ENCODE measurements around the gene CFAP54.

Gene CFAP54

GRCh38 chr12:96510306-96510764 is 21.0 kb downstream of the CFAP54 start:
- no peak overlapping the region for H3K4me3 ChIP-seq (ENCODE audit: low read depth in 1 of 2, low read length in 2 of 2)
- no peak overlapping the region for H3K9ac ChIP-seq (ENCODE audit: low read depth in 1 of 2, low read length in 2 of 2)
- no peaks in the 10 kb centered on the region for H3K9me3 ChIP-seq (ENCODE audit: control insufficient read depth in 1 of 2, low read length in 2 of 2)
- H3K27me3 ChIP-seq (ENCODE audit: control insufficient read depth in 1 of 2, insufficient read depth in 2 of 2, low read length in 2 of 2) = no peaks in the 10 kb centered on the region
- H3K27ac ChIP-seq (ENCODE audit: low read depth, low read length) = no peak overlapping the region
- no peaks in the 10 kb centered on the region for H3K36me3 ChIP-seq (ENCODE audit: control insufficient read depth in 1 of 2, insufficient read depth in 2 of 2, low read length in 2 of 2)
- no peaks in the 10 kb centered on the region for H3K4me1 ChIP-seq (ENCODE audit: control insufficient read depth in 1 of 2, insufficient read depth in 2 of 2, low read length in 2 of 2)

GRCh38 chr12:96513166-96513565 is 23.8 kb downstream of the CFAP54 start:
- Histone ChIP-seq H3K9me3 (ENCODE audit: control insufficient read depth in 1 of 2, low read length in 2 of 2) (no peaks in the 10 kb centered on the region), H3K4me3 (ENCODE audit: low read depth in 1 of 2, low read length in 2 of 2) (no peak overlapping the region), H3K27me3 (ENCODE audit: control insufficient read depth in 1 of 2, insufficient read depth in 2 of 2, low read length in 2 of 2) (no peaks in the 10 kb centered on the region), H3K4me1 (ENCODE audit: control insufficient read depth in 1 of 2, insufficient read depth in 2 of 2, low read length in 2 of 2) (no peaks in the 10 kb centered on the region), H3K27ac (ENCODE audit: low read depth, low read length) (no peak overlapping the region), H3K9ac (ENCODE audit: low read depth in 1 of 2, low read length in 2 of 2) (no peak overlapping the region), H3K36me3 (ENCODE audit: control insufficient read depth in 1 of 2, insufficient read depth in 2 of 2, low read length in 2 of 2) (no peaks in the 10 kb centered on the region)

GRCh38 chr12:96513681-96514080 is 24.3 kb downstream of the CFAP54 start:
- Histone ChIP-seq H3K4me3 (ENCODE audit: low read depth in 1 of 2, low read length in 2 of 2) (no peak overlapping the region), H3K27me3 (ENCODE audit: control insufficient read depth in 1 of 2, insufficient read depth in 2 of 2, low read length in 2 of 2) (no peaks in the 10 kb centered on the region), H3K4me1 (ENCODE audit: control insufficient read depth in 1 of 2, insufficient read depth in 2 of 2, low read length in 2 of 2) (no peaks in the 10 kb centered on the region), H3K9me3 (ENCODE audit: control insufficient read depth in 1 of 2, low read length in 2 of 2) (no peaks in the 10 kb centered on the region), H3K36me3 (ENCODE audit: control insufficient read depth in 1 of 2, insufficient read depth in 2 of 2, low read length in 2 of 2) (no peaks in the 10 kb centered on the region), H3K9ac (ENCODE audit: low read depth in 1 of 2, low read length in 2 of 2) (no peak overlapping the region), H3K27ac (ENCODE audit: low read depth, low read length) (no peak overlapping the region)

DNA sequence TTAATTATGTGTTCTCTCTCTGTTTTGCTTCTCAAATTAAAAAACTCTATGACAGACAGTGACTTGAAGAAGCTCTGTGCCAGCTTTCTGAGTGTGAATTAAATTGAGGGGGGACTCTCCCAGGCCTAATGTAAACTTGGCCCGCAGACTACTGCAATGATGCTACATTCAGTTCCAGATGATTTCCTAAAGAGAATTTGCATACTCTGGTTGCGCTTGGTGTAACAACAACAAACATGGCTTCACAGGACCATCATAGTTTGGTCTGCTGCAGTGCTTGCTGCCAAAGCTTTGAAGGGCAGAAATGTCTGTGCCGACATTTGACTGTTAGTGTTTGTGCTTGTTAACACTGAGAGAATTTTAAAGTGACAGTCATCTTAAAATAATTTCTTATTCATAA is 25.0 kb downstream of the CFAP54 start:
- Histone ChIP-seq H3K27ac (ENCODE audit: low read depth, low read length) (no peak overlapping the region), H3K4me1 (ENCODE audit: control insufficient read depth in 1 of 2, insufficient read depth in 2 of 2, low read length in 2 of 2) (no peaks in the 10 kb centered on the region), H3K27me3 (ENCODE audit: control insufficient read depth in 1 of 2, insufficient read depth in 2 of 2, low read length in 2 of 2) (no peaks in the 10 kb centered on the region), H3K4me3 (ENCODE audit: low read depth in 1 of 2, low read length in 2 of 2) (no peak overlapping the region), H3K9ac (ENCODE audit: low read depth in 1 of 2, low read length in 2 of 2) (no peak overlapping the region), H3K9me3 (ENCODE audit: control insufficient read depth in 1 of 2, low read length in 2 of 2) (no peaks in the 10 kb centered on the region), H3K36me3 (ENCODE audit: control insufficient read depth in 1 of 2, insufficient read depth in 2 of 2, low read length in 2 of 2) (no peaks in the 10 kb centered on the region)

- Histone ChIP-seq H3K4me3 (ENCODE audit: low read depth in 1 of 2, low read length in 2 of 2) (no peak overlapping the region), H3K36me3 (ENCODE audit: control insufficient read depth in 1 of 2, insufficient read depth in 2 of 2, low read length in 2 of 2) (no peaks in the 10 kb centered on the region), H3K27me3 (ENCODE audit: control insufficient read depth in 1 of 2, insufficient read depth in 2 of 2, low read length in 2 of 2) (no peaks in the 10 kb centered on the region)
Observed at GRCh38 chr12:96516472-96517430, 27.4 kb downstream of the CFAP54 start.

GRCh38 chr12:96520767-96521166 is 31.4 kb downstream of the CFAP54 start:
- H3K4me3 ChIP-seq (ENCODE audit: low read depth in 1 of 2, low read length in 2 of 2) = no peak overlapping the region
- H3K9me3 ChIP-seq (ENCODE audit: control insufficient read depth in 1 of 2, low read length in 2 of 2) = no peaks in the 10 kb centered on the region
- H3K36me3 ChIP-seq (ENCODE audit: control insufficient read depth in 1 of 2, insufficient read depth in 2 of 2, low read length in 2 of 2) = no peaks in the 10 kb centered on the region
- H3K9ac ChIP-seq (ENCODE audit: low read depth in 1 of 2, low read length in 2 of 2) = no peak overlapping the region
- no peak overlapping the region for H3K27ac ChIP-seq (ENCODE audit: low read depth, low read length)
- H3K4me1 ChIP-seq (ENCODE audit: control insufficient read depth in 1 of 2, insufficient read depth in 2 of 2, low read length in 2 of 2) = no peaks in the 10 kb centered on the region
- no peaks in the 10 kb centered on the region for H3K27me3 ChIP-seq (ENCODE audit: control insufficient read depth in 1 of 2, insufficient read depth in 2 of 2, low read length in 2 of 2)

More at GRCh38 chr12:96516472-96517430, 27.4 kb downstream of the CFAP54 start:
- Histone ChIP-seq H3K4me1 (ENCODE audit: control insufficient read depth in 1 of 2, insufficient read depth in 2 of 2, low read length in 2 of 2) (no peaks in the 10 kb centered on the region), H3K27ac (ENCODE audit: low read depth, low read length) (no peak overlapping the region), H3K9me3 (ENCODE audit: control insufficient read depth in 1 of 2, low read length in 2 of 2) (no peaks in the 10 kb centered on the region), H3K9ac (ENCODE audit: low read depth in 1 of 2, low read length in 2 of 2) (no peak overlapping the region)

- Histone ChIP-seq H3K27ac (ENCODE audit: low read depth, low read length) (no peak overlapping the region), H3K4me1 (ENCODE audit: control insufficient read depth in 1 of 2, insufficient read depth in 2 of 2, low read length in 2 of 2) (no peaks in the 10 kb centered on the region), H3K4me3 (ENCODE audit: low read depth in 1 of 2, low read length in 2 of 2) (no peak overlapping the region), H3K9ac (ENCODE audit: low read depth in 1 of 2, low read length in 2 of 2) (no peak overlapping the region), H3K36me3 (ENCODE audit: control insufficient read depth in 1 of 2, insufficient read depth in 2 of 2, low read length in 2 of 2) (no peaks in the 10 kb centered on the region), H3K27me3 (ENCODE audit: control insufficient read depth in 1 of 2, insufficient read depth in 2 of 2, low read length in 2 of 2) (no peaks in the 10 kb centered on the region), H3K9me3 (ENCODE audit: control insufficient read depth in 1 of 2, low read length in 2 of 2) (no peaks in the 10 kb centered on the region)
Observed at GRCh38 chr12:96521895-96522682, 32.7 kb downstream of the CFAP54 start.

DNA sequence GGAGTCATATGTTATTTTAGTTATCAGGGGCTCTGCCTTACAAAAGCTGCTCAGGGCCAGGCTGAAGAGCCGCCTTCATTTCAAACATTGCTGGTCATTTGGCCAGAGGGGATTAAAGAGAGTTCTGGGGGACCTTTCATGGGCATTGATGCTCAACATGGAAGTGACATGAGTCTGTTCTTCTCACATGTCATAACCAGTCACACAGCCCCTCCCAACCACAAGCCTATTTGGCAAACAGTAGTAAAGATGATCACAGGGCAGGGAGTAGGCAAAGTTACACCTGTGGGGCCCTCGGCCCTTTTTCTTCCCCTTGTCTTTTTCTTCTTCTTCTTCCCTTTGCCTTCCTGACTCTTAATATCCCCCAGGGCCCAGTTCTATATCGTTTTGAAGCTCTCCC is 33.3 kb downstream of the CFAP54 start:
- Histone ChIP-seq H3K27ac (ENCODE audit: low read depth, low read length) (no peak overlapping the region), H3K4me3 (ENCODE audit: low read depth in 1 of 2, low read length in 2 of 2) (no peak overlapping the region), H3K9ac (ENCODE audit: low read depth in 1 of 2, low read length in 2 of 2) (no peak overlapping the region), H3K9me3 (ENCODE audit: control insufficient read depth in 1 of 2, low read length in 2 of 2) (no peaks in the 10 kb centered on the region), H3K4me1 (ENCODE audit: control insufficient read depth in 1 of 2, insufficient read depth in 2 of 2, low read length in 2 of 2) (no peaks in the 10 kb centered on the region), H3K27me3 (ENCODE audit: control insufficient read depth in 1 of 2, insufficient read depth in 2 of 2, low read length in 2 of 2) (no peaks in the 10 kb centered on the region), H3K36me3 (ENCODE audit: control insufficient read depth in 1 of 2, insufficient read depth in 2 of 2, low read length in 2 of 2) (no peaks in the 10 kb centered on the region)

DNA sequence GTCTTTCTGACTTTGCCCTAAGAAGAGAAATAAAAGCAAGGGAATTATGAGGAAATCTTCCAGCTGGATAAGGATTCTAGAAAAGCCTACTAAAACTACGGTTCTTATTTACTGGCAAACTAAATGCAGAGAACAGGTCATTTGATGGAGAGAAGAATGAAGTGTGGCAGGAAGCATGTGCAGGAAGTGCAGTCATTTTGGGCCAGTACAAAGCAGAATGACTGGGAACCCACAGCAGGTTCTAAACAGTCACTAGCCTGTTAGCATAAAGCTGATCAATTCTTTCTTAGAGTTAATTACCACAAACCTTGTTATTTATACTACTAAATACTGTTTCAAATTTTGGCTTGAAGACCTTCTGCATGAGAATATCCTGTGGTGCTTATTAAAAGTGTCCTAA is 36.7 kb downstream of the CFAP54 start:
- no peaks in the 10 kb centered on the region for H3K27me3 ChIP-seq (ENCODE audit: control insufficient read depth in 1 of 2, insufficient read depth in 2 of 2, low read length in 2 of 2)
- H3K4me3 ChIP-seq (ENCODE audit: low read depth in 1 of 2, low read length in 2 of 2) = no peak overlapping the region
- H3K9me3 ChIP-seq (ENCODE audit: control insufficient read depth in 1 of 2, low read length in 2 of 2) = no peaks in the 10 kb centered on the region
- no peak overlapping the region for H3K27ac ChIP-seq (ENCODE audit: low read depth, low read length)
- no peaks in the 10 kb centered on the region for H3K4me1 ChIP-seq (ENCODE audit: control insufficient read depth in 1 of 2, insufficient read depth in 2 of 2, low read length in 2 of 2)
- H3K9ac ChIP-seq (ENCODE audit: low read depth in 1 of 2, low read length in 2 of 2) = no peak overlapping the region
- H3K36me3 ChIP-seq (ENCODE audit: control insufficient read depth in 1 of 2, insufficient read depth in 2 of 2, low read length in 2 of 2) = no peaks in the 10 kb centered on the region

GRCh38 chr12:96529912-96530311 is 40.5 kb downstream of the CFAP54 start:
- Histone ChIP-seq H3K4me3 (ENCODE audit: low read depth in 1 of 2, low read length in 2 of 2) (no peak overlapping the region), H3K27ac (ENCODE audit: low read depth, low read length) (no peak overlapping the region), H3K4me1 (ENCODE audit: control insufficient read depth in 1 of 2, insufficient read depth in 2 of 2, low read length in 2 of 2) (no peaks in the 10 kb centered on the region), H3K9ac (ENCODE audit: low read depth in 1 of 2, low read length in 2 of 2) (no peak overlapping the region), H3K36me3 (ENCODE audit: control insufficient read depth in 1 of 2, insufficient read depth in 2 of 2, low read length in 2 of 2) (no peaks in the 10 kb centered on the region), H3K27me3 (ENCODE audit: control insufficient read depth in 1 of 2, insufficient read depth in 2 of 2, low read length in 2 of 2) (no peaks in the 10 kb centered on the region), H3K9me3 (ENCODE audit: control insufficient read depth in 1 of 2, low read length in 2 of 2) (no peaks in the 10 kb centered on the region)
